IMR-90 (cell line): Measurements from ENCODE around the gene SRPK1.

Experiments
- CEBPB ChIP-seq: IDR thresholded peaks from 2 replicates; pipeline ENCODE4 v1.6.1; 2012; ENCODE audit warnings: low read depth, low read length, improper control_type of control experiment
- FOS ChIP-seq: fragments of 150-350 bp; IDR thresholded peaks from 2 replicates; pipeline ENCODE4 v1.6.1; 2016; ENCODE audit warnings: low read depth, low read length
- MAFK ChIP-seq: IDR thresholded peaks from 2 replicates; pipeline ENCODE4 v1.6.1; 2012; ENCODE audit warnings: low read depth, low read length, improper control_type of control experiment
- POLR2A ChIP-seq: IDR thresholded peaks from 2 replicates; pipeline ENCODE4 v1.6.1; 2012; ENCODE audit warnings: mild to moderate bottlenecking, low read depth, low read length
- RAD21 ChIP-seq: IDR thresholded peaks from 2 replicates; pipeline ENCODE4 v1.6.1; 2012; ENCODE audit warnings: low read length, improper control_type of control experiment
- RCOR1 ChIP-seq: IDR thresholded peaks from 2 replicates; pipeline ENCODE4 v1.6.1; 2012; ENCODE audit warnings: mild to moderate bottlenecking, low read length, improper control_type of control experiment; ENCODE audit not compliant: insufficient replicate concordance
- RFX5 ChIP-seq: IDR thresholded peaks from 2 replicates; pipeline ENCODE4 v1.8.0; 2012; ENCODE audit warnings: low read depth, mild to moderate bottlenecking, low read length, moderate library complexity
- SMC3 ChIP-seq: fragments of 150-350 bp; IDR thresholded peaks from 2 replicates; pipeline ENCODE4 v1.6.1; 2016; ENCODE audit warnings: low read depth, mild to moderate bottlenecking, antibody characterized with exemption, low read length, moderate library complexity
- TF ChIP-seq, protein P1 (sequence below): conservative IDR thresholded peaks from 2 replicates; pipeline ENCODE4 v1.5.1; 2012; ENCODE audit warnings: mild to moderate bottlenecking, low read depth, low read length, improper control_type of control experiment
- TF ChIP-seq, protein P2 (sequence below): fragments of 150-350 bp; IDR thresholded peaks from 2 replicates; pipeline ENCODE4 v1.6.1; 2016; ENCODE audit warnings: low read depth, mild to moderate bottlenecking, low read length, moderate library complexity, borderline replicate concordance
- TF ChIP-seq, protein P3 (sequence below): fragments of 150-350 bp; IDR thresholded peaks from 2 replicates; pipeline ENCODE4 v1.6.1; 2017; ENCODE audit warnings: mild to moderate bottlenecking, antibody characterized with exemption, low read length, low read depth

DNA sequence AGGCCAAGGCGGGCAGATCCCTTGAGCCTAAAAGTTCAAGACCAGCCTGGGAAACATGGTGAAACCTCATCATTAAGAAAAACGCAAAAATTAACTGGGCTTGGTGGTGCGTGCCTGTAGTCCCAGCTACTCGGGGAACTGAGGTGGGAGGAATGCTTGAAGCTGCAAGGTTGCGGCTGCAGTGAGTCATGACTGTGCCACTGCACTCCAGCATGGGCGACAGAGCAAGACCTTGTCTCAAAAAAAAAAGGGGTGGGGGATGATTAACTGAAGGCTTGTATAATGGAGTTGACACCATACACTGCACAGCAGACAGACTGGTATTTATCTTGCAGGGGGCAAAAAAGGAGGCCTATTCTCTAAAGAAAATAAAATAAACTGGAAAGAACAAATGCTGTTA is 27.7 kb downstream of the SRPK1 start:
- TF ChIP-seq SMC3: no peak
- TF ChIP-seq, protein P1, sequence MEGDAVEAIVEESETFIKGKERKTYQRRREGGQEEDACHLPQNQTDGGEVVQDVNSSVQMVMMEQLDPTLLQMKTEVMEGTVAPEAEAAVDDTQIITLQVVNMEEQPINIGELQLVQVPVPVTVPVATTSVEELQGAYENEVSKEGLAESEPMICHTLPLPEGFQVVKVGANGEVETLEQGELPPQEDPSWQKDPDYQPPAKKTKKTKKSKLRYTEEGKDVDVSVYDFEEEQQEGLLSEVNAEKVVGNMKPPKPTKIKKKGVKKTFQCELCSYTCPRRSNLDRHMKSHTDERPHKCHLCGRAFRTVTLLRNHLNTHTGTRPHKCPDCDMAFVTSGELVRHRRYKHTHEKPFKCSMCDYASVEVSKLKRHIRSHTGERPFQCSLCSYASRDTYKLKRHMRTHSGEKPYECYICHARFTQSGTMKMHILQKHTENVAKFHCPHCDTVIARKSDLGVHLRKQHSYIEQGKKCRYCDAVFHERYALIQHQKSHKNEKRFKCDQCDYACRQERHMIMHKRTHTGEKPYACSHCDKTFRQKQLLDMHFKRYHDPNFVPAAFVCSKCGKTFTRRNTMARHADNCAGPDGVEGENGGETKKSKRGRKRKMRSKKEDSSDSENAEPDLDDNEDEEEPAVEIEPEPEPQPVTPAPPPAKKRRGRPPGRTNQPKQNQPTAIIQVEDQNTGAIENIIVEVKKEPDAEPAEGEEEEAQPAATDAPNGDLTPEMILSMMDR: no peak
- TF ChIP-seq RCOR1: no peak
- TF ChIP-seq MAFK: no peak
- no peak for TF ChIP-seq FOS
- no peak for TF ChIP-seq POLR2A
- TF ChIP-seq RAD21: no peak
- TF ChIP-seq, protein P2, sequence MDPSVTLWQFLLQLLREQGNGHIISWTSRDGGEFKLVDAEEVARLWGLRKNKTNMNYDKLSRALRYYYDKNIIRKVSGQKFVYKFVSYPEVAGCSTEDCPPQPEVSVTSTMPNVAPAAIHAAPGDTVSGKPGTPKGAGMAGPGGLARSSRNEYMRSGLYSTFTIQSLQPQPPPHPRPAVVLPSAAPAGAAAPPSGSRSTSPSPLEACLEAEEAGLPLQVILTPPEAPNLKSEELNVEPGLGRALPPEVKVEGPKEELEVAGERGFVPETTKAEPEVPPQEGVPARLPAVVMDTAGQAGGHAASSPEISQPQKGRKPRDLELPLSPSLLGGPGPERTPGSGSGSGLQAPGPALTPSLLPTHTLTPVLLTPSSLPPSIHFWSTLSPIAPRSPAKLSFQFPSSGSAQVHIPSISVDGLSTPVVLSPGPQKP: no peak
- no peak for TF ChIP-seq RFX5
- no peak for TF ChIP-seq CEBPB
- TF ChIP-seq, protein P3, sequence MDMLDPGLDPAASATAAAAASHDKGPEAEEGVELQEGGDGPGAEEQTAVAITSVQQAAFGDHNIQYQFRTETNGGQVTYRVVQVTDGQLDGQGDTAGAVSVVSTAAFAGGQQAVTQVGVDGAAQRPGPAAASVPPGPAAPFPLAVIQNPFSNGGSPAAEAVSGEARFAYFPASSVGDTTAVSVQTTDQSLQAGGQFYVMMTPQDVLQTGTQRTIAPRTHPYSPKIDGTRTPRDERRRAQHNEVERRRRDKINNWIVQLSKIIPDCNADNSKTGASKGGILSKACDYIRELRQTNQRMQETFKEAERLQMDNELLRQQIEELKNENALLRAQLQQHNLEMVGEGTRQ: no peak
